ENCODE measurements around the gene ZC3H18. TPM values are rescaled to one million over a fixed set of nuclear protein-coding genes. Genes with fewer than 3 reads are reported as not detected.

The ZC3H18 gene
- total RNA-seq = 46.9 TPM

DNA sequence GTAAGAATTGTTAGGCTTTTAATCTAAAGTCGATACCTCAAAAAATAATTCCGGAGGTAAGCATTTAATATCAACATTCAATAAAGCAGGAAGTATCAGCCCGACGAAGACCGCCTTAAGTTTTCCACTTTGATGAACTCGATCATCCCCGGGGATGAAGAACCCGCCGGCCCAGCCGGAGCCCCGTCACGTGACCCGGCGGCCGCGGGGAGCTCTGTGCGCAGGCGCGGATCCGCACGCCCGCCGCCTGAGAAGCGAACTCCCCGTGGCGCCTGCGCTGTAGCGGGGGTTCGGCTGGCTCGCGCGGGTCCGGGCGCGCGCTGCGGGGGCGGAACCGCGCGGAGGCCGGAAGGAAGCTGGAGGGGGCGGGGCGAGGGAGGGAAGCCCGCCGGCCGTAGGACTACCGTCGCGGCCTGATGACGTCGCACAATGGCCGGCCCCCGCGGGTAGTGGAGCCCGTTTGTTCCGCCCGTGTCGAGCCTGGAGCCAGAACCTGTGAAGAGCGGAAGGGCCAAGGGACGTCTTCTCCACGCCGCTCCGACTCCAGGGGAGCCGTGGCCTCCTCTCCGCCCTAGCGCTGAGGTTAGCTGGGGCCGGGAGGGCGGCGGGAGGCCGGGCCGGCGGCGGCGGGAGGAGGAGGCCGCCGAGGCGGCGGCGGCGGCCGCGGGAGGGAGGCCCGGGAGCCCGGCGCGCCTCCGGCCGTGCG is at the start of gene ZC3H18:
TSS of gene ZC3H18 (plus strand) at position 419 of the 706 bp plus-strand sequence. CDS start 6,721 bp downstream, outside the sequence.
- DNase-seq (ENCODE audit: low spot score) (peak; percentile 98), ATAC-seq (peak; percentile 99)
- intact Hi-C loops (cut with DNase I) = no loop called here

- ATAC-seq (no peak), DNase-seq (ENCODE audit: low spot score) (no peak)
- intact Hi-C loops (cut with DNase I) = no loop called here
Measured at GRCh38 chr16:88521674-88522073, 48.5 kb upstream of the ZC3H18 start.

DNA sequence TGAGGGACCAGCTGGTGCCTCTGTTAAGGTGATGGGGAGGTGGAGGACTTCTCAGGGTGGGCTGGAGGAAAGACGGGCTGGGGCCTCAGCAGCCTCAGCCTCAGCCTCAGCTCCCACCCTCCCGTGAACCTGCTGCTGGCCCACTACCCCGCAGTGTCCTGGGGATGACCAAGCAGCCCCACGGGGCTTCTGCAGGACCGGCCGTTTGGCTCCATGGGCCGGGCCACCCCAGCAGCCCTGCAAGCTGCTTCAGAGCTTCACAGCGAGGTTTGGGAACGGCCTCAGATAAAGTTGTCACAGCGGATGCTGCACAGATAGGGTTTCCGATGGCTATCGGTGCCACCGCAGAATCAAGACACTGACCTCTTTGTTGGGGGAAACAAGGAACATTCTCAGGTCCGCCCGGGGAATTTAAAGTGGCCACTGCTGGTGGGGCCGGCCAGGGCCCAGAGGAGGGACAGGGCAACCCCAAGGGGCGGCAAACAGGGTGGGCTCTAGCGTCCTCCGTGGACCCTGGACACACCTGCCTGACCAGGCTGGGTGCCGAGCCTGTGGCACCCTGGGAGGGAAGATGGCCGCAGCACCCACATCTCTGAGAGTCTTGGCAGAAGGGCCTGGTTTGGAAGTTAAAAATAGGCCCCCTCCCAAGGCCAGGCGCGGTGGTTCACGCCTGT is 47.8 kb upstream of the ZC3H18 start:
- intact Hi-C loops (cut with DNase I) = no loop called here
- DNase-seq (ENCODE audit: low spot score) (no peak), ATAC-seq (no peak)

DNA sequence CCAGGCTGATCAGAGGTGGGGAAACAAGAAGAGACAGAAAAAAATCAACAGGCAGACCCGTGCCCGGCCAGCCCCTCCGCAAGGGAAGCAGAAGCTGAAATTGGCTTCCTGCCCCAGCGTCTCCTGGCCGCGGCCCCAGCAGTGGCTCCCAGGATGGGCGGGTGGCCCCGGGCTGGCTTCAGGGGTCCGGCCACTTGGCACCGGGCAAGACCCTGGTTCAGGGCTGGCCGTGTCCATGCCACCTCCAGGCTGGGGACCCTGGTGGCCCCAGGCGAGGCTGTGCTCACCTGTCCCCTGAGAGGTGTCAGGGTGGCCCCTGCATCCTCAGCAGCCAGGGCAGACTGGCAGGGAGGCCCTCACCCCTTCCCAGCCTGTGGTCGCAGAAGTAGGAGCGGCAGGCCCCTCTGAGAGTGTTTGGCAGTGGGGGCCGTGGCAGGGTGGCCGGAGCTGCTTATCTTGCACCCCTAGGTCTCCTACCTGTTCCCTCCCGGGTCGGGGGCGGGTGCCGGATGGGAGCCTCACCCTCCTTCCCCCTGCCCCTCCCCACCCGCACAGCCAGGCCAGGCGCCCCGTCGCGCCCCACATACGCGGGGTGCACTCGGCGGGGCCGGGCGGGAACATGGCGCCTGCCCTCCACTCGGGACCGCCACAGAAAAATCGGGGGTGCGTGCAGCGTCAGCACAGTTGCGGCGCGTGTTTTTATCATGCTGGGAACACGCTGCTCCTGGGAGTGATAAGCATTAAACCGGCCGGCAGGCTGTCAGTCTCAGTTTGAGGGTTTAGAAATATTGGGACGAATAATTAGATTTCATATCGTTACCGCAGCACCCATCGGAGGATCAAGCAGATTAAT is 46.7 kb upstream of the ZC3H18 start:
- ATAC-seq (no peak), DNase-seq (ENCODE audit: low spot score) (no peak)
- intact Hi-C loops (cut with DNase I) = no loop called here

- no peak for DNase-seq (ENCODE audit: low spot score)
- ATAC-seq = no peak
- intact Hi-C loops (cut with DNase I) = no loop called here
Measured at GRCh38 chr16:88524274-88524972, 45.8 kb upstream of the ZC3H18 start.

GRCh38 chr16:88524973-88525662 is 45.1 kb upstream of the ZC3H18 start:
- ATAC-seq (peak; percentile 4), DNase-seq (ENCODE audit: low spot score) (no peak)

GRCh38 chr16:88525663-88525990 is 44.6 kb upstream of the ZC3H18 start:
- no peak for DNase-seq (ENCODE audit: low spot score)
- intact Hi-C loops (cut with DNase I) = no loop called here
- no peak for ATAC-seq

More at GRCh38 chr16:88524973-88525662, 45.1 kb upstream of the ZC3H18 start:
- intact Hi-C loops (cut with DNase I) = no loop called here

GRCh38 chr16:88526008-88526905 is 43.9 kb upstream of the ZC3H18 start:
- intact Hi-C loops (cut with DNase I) = no loop called here
- DNase-seq (ENCODE audit: low spot score) (no peak), ATAC-seq (peak; percentile 4)

DNA sequence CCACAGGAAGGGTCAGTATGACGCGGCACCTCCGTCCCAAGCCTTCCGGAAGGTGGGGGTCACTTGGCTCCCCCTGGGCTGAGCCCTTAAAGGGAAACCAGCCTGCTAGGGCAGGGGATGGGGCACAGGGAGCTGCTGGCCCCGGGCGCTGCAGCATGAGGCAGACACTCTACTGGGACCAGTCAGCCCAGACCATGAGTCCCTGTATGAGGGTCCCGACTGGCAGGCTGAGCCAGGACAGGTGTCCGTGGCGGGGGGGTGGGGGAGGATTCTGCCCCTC is 43.4 kb upstream of the ZC3H18 start:
- ATAC-seq = peak; percentile 45
- DNase-seq (ENCODE audit: low spot score) = no peak
- intact Hi-C loops (cut with DNase I) = no loop called here

- intact Hi-C loops (cut with DNase I) = no loop called here
- peak; percentile 53 for ATAC-seq
- DNase-seq (ENCODE audit: low spot score) = no peak
Measured at GRCh38 chr16:88527186-88527936, 42.8 kb upstream of the ZC3H18 start.

DNA sequence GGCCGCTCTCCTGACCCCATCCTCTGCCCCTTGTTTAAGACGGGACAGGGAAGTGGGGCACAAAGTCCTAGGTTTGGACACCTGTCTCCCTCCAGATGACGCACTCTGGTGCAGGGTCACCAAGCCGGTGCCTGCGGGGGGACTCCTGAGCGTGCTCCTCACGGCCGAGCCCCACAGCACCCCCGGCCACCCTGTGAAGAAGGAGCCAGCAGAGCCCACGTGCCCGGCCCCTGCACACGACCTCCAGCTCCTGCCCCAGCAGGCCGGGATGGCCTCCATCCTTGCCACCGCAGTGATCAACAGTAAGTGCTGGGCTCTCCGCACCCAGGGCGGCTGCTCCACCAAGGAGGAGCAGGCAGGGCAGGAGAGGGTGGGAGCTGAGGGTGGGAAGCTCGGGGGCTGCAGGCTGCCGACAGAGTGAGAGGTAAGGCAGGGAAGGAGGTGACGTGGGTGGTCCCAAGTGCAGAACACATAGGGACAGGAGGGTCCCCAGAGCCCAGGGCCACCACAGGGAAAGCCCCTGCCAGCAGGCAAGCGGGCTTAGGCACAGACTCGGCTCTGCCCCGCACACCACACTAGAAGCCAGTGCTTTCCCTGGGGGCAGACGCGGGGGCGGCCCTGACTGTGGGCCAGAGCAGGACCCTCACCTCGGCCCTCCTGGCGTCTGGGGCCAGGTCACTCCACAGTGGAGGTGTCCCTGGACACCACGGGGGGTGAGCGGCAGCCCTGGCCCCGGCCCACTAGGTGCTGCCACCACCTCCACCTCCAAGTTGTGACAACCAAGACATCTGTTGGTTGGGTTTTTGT is 42.1 kb upstream of the ZC3H18 start:
- ATAC-seq (no peak), DNase-seq (ENCODE audit: low spot score) (no peak)
- intact Hi-C loops (cut with DNase I) = loop anchor here (2.0 kb wide), 1 partner anchor 85 kb away; no protein-coding TSS in a partner anchor

DNA sequence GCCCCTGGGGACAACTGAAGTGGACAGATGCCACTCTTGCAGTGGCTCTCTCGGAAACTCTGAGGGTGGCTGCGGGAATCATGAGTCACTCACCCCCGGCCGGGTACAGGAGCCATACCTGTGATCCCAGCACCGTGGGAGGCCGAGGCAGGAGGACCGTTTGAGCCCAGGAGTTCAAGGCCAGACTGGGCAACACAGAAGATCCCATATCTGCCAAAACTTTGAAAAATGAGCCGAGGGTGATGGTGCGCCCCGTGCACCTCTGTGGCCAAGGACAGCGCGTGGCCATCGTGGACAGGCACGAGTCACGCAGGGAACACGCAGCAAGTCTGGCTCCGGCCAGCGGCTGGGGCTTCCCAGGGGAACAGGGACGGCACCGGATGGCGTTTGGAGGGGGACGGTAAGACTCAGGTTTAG is 41.3 kb upstream of the ZC3H18 start:
- intact Hi-C loops (cut with DNase I) = loop anchor here (2.0 kb wide), 1 partner anchor 86 kb away; no protein-coding TSS in a partner anchor
- DNase-seq (ENCODE audit: low spot score) (no peak), ATAC-seq (no peak)

DNA sequence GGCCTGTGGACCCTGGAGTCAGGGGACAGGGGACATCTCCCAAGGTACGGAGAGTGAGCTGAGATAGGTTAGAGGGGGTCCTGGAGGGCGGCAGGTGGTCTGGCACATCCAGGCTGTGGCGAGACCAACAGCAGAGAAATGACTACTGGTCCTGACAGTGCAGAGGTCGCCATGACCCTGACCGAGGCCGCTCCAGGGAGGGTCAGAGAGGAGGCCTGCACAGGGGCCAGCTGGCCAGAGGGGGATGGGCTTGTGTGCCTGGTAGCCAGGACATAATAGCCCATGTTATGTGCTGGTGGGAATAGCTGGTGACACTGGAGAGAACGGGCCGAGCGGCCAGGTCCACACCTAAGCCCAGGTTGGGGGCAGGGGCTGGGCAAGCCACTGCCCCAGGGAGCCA is 40.6 kb upstream of the ZC3H18 start:
- intact Hi-C loops (cut with DNase I) = loop anchor here (2.0 kb wide), 1 partner anchor 87 kb away; no protein-coding TSS in a partner anchor
- DNase-seq (ENCODE audit: low spot score) (no peak), ATAC-seq (no peak)

DNA sequence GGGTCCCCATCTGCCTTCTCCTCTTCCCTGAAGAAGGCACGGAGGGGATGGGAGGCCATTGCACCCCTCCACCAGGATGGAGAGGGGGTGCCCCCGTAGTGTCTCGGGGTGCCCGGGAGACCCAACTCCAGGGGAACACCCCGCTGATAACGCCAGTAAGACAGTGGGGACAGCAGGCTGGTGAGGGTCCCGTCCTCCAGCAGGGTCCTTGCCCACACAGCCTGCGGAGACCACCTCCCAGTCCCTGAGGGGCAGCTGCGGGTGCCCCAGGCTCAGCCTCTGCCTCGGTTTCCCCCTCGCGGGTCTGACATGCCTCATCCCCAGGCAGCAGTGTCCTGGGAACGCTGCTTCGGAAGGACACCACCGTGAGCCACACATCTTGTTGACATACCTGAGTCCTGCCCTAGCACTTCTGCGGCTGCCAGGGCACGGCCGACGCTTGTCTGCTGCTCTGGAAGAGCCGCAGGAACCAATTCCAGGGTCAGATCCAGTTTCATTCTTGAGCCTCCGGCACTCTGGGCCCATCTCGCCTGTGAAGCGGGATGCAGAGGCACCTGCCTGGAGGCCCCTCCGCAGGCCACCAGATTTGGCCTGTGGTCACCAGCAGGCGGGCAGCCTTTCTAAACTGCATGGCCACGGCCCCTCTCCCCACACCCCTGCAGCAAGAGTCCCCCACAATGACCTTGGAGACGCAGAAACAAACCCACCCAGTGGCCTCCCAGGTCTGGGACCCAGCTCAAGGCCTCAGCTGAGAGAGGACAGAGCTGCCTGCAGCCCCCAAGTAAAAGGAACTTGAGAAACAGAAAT is 39.9 kb upstream of the ZC3H18 start:
- intact Hi-C loops (cut with DNase I) = no loop called here
- no peak for ATAC-seq
- no peak for DNase-seq (ENCODE audit: low spot score)

DNA sequence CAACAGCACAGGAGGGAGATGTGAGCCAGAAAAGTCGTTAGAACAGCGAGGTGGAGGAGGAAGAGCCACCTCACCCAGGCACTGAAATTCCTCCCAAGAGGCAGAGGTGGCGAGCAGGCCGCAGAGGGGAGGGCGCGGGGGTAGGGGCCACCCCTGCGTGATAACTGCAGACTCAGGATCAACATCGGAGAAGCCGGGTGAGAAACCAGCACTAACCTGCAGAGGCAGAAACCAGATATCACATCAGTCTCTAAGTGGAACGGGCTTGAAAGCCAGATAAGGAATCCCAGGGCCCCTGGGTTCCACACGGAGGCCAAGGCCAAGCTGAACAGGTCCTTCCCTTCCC is 39.4 kb upstream of the ZC3H18 start:
- no peak for DNase-seq (ENCODE audit: low spot score)
- ATAC-seq = no peak
- intact Hi-C loops (cut with DNase I) = no loop called here

- no peak for DNase-seq (ENCODE audit: low spot score)
- intact Hi-C loops (cut with DNase I) = no loop called here
Measured at GRCh38 chr16:88531346-88531745, 38.9 kb upstream of the ZC3H18 start.

More at GRCh38 chr16:88531346-88531745, 38.9 kb upstream of the ZC3H18 start:
- ATAC-seq = no peak

Data from sciatic nerve (tissue), 2 donors.